SK-N-MC (cell line): Measurements from ENCODE around the gene SPCS2.

Experiments used
- EZH2 ChIP-seq: fragments of 200-600 bp; sonication (generic); IDR thresholded peaks from one replicate; pipeline ENCODE4 v1.6.1; 2017; ENCODE audit warnings: antibody characterized with exemption
- FOXP2 ChIP-seq: optimal IDR thresholded peaks from 2 replicates; pipeline ENCODE3; 2011; ENCODE audit warnings: mild to moderate bottlenecking, moderate library complexity; ENCODE audit not compliant: insufficient read depth; ENCODE audit errors: extremely low read length, control extremely low read depth
- POLR2AphosphoS5 ChIP-seq: IDR thresholded peaks from 2 replicates; pipeline ENCODE4 v1.6.1; 2012; ENCODE audit warnings: mild to moderate bottlenecking, low read depth, low read length, borderline replicate concordance

GRCh38 chr11:74984070-74984469, 35.0 kb downstream of the SPCS2 start:
- TF ChIP-seq POLR2AphosphoS5: no peak
- no peak for TF ChIP-seq EZH2
- no peak for TF ChIP-seq FOXP2
